BLaER1 (cell line): ENCODE measurements around the gene GINS2.

Experiments used
- H3K27ac ChIP-seq: shearing (Covaris generic); formaldehyde crosslinking; 2 replicates; pipeline ENCODE4 v1.8.1; 2022
- H3K27me3 ChIP-seq: shearing (Covaris generic); formaldehyde crosslinking; 2 replicates; pipeline ENCODE4 v1.8.1; 2022
- H3K36me3 ChIP-seq: shearing (Covaris generic); formaldehyde crosslinking; 2 replicates; pipeline ENCODE4 v1.8.1; 2022
- H3K4me1 ChIP-seq: shearing (Covaris generic); formaldehyde crosslinking; 2 replicates; pipeline ENCODE4 v1.8.1; 2022
- H3K4me2 ChIP-seq: shearing (Covaris generic); formaldehyde crosslinking; 2 replicates; pipeline ENCODE4 v1.8.1; 2022
- H3K4me3 ChIP-seq: shearing (Covaris generic); formaldehyde crosslinking; 2 replicates; pipeline ENCODE4 v1.8.1; 2022
- H3K9ac ChIP-seq: shearing (Covaris generic); formaldehyde crosslinking; 2 replicates; pipeline ENCODE4 v1.8.1; 2022
- H3K9me3 ChIP-seq: shearing (Covaris generic); formaldehyde crosslinking; 2 replicates; pipeline ENCODE4 v1.8.1; 2022
- H4K20me1 ChIP-seq: shearing (Covaris generic); formaldehyde crosslinking; 2 replicates; pipeline ENCODE4 v1.8.1; 2022
- Cebpa-rat ChIP-seq: shearing (Covaris generic); IDR thresholded peaks from 2 replicates; pipeline ENCODE4 v1.8.1; 2022

GINS2 gene

DNA sequence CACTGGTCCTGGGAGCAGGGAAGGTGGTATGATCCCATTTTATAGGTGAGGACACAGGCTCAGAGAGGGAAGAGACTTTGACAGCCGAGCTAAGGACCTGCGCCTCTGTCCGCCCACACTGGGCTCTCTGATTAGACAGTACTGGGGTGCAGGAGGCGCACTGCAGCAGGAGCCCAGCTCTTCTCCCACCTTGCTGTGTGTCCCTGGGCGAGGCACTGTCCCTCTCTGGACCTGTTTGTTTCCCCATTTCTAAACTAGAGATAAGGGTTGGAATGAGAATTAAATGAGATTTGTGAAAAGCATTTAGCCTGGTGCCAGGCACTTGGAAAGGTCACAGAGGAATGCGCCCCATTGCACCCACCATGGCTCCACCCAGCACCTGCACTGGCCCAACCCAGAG, 19.6 kb upstream of the GINS2 start:
- no peak overlapping the region for H3K4me2 ChIP-seq
- no peaks in the 10 kb centered on the region for H3K27me3 ChIP-seq
- H3K36me3 ChIP-seq, result peaks cover 58% of the 10 kb centered on the region
- no peaks in the 10 kb centered on the region for H3K4me1 ChIP-seq
- H4K20me1 ChIP-seq, result no peaks in the 10 kb centered on the region
- peaks cover 11% of the 10 kb centered on the region for H3K9me3 ChIP-seq
- H3K9ac ChIP-seq, result no peak overlapping the region
- TF ChIP-seq Cebpa-rat, result no peak
- no peak overlapping the region for H3K27ac ChIP-seq
- H3K4me3 ChIP-seq, result no peak overlapping the region

DNA sequence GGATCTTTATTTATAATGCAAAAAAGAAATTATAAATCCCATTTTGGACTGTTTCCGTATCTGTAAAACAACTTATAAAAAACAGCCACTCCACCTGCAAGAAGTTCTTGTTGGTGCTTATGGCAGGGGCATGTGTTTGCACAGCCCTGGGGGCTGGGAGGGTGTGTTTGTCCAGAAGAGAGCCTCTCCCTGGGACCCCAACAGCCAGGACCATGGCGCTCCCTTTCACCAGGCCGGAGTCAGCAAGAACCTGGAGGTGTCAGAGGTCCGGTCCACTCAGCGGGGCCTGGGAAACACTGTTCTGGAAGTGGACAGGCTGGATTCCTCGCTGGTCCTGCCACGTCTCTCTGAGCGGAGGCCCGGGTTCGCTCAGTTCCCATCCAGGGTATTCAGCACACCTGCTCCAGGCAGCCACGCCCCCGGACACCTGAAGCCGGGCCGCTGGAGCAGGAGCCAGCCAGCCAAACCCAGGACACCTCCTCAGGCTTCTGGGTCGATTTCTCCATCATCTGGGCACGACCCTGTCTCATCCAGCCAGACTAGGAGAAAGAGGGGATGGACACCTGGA, 18.9 kb upstream of the GINS2 start:
- Histone ChIP-seq H3K27ac (no peak overlapping the region), H3K4me2 (no peak overlapping the region), H3K4me1 (no peaks in the 10 kb centered on the region), H4K20me1 (no peaks in the 10 kb centered on the region), H3K9ac (no peak overlapping the region), H3K4me3 (no peak overlapping the region), H3K27me3 (no peaks in the 10 kb centered on the region), H3K9me3 (peaks cover 9% of the 10 kb centered on the region), H3K36me3 (peaks cover 53% of the 10 kb centered on the region)
- TF ChIP-seq Cebpa-rat, result no peak

DNA sequence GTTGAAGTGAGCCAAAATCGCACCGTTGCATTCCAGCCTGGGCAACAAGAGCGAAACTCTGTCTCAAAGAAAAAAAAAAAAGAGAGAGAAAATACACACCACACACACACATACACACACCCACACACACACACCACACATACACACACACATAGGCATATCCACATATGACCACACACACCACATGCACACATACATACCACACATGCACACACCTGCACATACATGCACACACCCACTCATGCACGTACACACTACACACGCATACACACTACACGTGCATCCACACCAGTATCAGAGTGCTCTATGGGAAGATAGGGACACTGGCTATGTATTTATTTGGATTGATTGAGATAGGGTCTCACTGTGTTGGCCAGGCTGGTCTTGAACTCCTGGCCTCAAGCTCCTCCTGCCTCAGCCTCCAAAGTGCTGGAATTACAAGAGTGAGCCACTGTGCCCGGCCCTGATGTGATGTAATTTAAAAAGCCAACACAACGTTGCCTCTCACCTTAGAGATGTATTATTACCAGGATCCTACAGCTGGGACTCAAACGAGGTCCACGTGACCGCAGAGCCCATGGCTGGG, 17.8 kb upstream of the GINS2 start:
- Histone ChIP-seq H3K9me3 (no peaks in the 10 kb centered on the region), H3K4me2 (no peak overlapping the region), H3K9ac (no peak overlapping the region), H4K20me1 (no peaks in the 10 kb centered on the region), H3K4me1 (no peaks in the 10 kb centered on the region), H3K27me3 (no peaks in the 10 kb centered on the region), H3K4me3 (no peak overlapping the region), H3K27ac (no peak overlapping the region), H3K36me3 (peaks cover 45% of the 10 kb centered on the region)
- TF ChIP-seq Cebpa-rat, result no peak

DNA sequence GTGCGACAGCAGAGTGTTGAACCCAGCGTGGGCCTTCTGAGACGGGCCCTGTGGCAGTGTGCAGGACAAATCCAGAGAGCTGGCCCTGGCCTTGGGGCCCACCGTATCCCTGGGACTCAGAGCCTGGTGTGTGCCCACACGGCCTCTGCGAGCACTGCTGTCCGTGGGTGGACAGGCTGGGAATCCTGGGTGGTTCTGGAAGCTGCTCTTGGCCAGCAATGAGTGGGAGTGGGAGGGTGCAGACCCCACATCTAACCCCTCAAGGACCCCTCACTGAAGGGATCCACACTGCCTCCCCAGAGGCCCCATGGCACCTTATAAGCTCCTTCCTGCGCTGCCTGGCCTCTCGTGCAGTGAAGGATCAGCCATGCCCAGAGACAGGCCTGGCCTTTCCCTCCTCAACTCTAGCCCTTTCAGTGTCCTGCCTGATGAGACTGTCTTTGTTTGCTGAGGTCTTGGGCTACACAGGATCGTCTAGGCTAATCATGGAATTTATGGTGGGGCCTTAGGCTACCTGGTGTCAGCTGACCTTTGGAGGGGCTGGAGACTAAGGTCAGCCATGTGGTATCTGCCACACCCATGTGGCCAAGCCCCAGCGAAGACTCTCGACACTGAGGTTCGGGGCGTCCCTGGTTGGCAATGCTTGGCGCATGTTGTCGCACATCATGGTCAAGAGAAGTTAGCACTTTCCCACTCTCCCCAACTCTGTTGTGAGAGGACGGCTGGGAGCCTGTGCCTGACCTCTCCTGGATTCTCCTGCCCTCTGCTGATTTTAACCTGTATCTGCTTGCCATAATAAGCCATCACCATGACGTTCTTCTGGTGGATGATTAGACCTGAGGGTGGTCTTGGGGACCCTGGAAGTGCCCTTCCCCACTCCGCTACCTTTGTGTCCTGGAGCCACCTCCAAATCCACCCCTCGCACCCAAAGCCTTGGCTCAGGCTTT, 16.4 kb upstream of the GINS2 start:
- no peaks in the 10 kb centered on the region for H3K9me3 ChIP-seq
- H4K20me1 ChIP-seq, result no peaks in the 10 kb centered on the region
- no peak overlapping the region for H3K4me3 ChIP-seq
- H3K4me2 ChIP-seq, result no peak overlapping the region
- no peaks in the 10 kb centered on the region for H3K27me3 ChIP-seq
- H3K4me1 ChIP-seq, result no peaks in the 10 kb centered on the region
- no peak for TF ChIP-seq Cebpa-rat
- no peak overlapping the region for H3K27ac ChIP-seq
- no peak overlapping the region for H3K9ac ChIP-seq
- H3K36me3 ChIP-seq, result peaks cover 38% of the 10 kb centered on the region

DNA sequence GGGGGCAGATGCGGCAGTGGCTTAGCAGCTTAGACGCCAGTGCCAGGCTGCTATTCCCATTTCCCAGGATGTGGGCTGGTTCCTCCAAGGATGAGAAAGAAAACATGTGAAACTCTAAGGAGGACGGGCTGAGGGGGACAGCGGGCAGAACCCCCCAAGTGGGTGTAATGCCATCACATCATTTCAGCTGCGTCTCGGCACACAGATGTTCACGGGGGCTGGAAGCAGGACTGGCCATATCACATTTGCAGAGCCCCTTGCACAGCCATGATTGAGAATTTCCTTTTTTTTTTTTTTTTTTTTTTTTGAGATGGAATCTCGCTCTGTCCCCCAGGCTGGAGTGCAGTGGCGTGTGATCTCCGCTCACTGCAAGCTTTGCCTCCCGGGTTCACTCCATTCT, 15.3 kb upstream of the GINS2 start:
- TF ChIP-seq Cebpa-rat, result no peak
- no peak overlapping the region for H3K9ac ChIP-seq
- H3K9me3 ChIP-seq, result no peaks in the 10 kb centered on the region
- peaks cover 30% of the 10 kb centered on the region; the same call in 1 of the 2 replicates for H3K36me3 ChIP-seq
- H3K4me3 ChIP-seq, result no peak overlapping the region
- H3K27ac ChIP-seq, result no peak overlapping the region
- no peaks in the 10 kb centered on the region for H4K20me1 ChIP-seq
- 0 out of 2 replicates have a peak, but pooled peaks cover 3% of the 10 kb centered on the region for H3K4me1 ChIP-seq
- H3K27me3 ChIP-seq, result no peaks in the 10 kb centered on the region
- no peak overlapping the region for H3K4me2 ChIP-seq

DNA sequence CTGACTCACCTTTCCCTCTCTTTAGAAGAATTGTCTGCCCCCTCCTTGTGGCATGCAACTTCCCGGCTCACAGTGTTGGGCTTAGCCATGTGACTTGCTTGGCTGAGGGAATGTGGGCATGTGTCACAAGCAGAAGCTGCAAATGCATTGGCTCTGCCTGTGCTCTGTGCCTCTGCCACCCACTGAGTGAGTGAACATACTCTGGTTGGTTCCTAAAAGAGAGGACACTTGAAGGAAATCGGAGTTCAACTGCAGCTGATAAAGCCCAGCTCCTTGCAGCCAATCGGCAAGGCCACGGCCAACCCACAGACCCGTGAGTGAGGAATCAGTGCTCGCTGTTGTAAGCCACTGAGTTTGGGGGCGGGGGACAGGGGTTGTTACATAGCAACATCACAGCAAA, 10.9 kb upstream of the GINS2 start:
- H3K9ac ChIP-seq, result no peak overlapping the region
- no peak overlapping the region for H3K4me3 ChIP-seq
- H3K9me3 ChIP-seq, result no peaks in the 10 kb centered on the region
- no peak overlapping the region for H3K27ac ChIP-seq
- peaks cover 4% of the 10 kb centered on the region; the same call in 1 of the 2 replicates for H3K36me3 ChIP-seq
- no peak for TF ChIP-seq Cebpa-rat
- H3K4me2 ChIP-seq, result no peak overlapping the region
- H3K4me1 ChIP-seq, result peaks cover 27% of the 10 kb centered on the region
- no peaks in the 10 kb centered on the region for H4K20me1 ChIP-seq
- no peaks in the 10 kb centered on the region for H3K27me3 ChIP-seq

DNA sequence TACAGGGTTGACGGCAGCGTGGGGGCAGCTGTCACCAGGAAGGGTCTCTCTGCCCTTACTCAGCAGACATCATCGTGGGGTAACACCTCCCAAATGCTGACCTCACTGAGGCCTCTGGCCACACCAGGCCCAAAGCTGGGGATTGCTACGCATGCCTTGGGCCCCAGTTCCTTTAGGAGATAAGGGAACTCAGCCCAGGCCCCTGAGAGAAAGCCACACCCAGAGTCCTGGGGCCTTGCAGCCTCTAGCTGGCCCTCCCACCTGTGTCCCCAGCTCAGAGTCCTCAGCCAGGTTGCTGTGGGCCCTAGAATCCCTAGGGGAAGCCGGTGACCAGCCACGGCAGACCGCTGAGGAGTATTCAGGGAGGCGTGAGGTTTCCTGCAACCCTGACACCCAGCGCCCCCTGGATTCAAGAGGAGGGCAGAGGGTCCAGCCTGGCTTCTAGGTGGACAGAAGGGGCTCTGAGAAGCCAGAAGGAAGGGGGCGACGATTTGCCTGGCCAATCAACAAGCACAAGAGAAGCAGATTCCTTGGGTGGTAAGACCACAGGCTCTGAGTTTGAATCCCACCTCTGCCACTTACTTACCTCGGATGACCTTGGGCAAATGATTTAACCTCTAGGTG, 10.3 kb upstream of the GINS2 start:
- TF ChIP-seq Cebpa-rat, result no peak
- Histone ChIP-seq H3K4me2 (no peak overlapping the region), H3K9me3 (no peaks in the 10 kb centered on the region), H3K27ac (no peak overlapping the region), H3K36me3 (peaks cover 4% of the 10 kb centered on the region; the same call in 1 of the 2 replicates), H3K4me3 (no peak overlapping the region), H3K27me3 (no peaks in the 10 kb centered on the region), H4K20me1 (no peaks in the 10 kb centered on the region), H3K4me1 (peaks cover 28% of the 10 kb centered on the region), H3K9ac (0 out of 2 replicates have a peak overlapping the region, but pooled peaks have one; percentile 24)

DNA sequence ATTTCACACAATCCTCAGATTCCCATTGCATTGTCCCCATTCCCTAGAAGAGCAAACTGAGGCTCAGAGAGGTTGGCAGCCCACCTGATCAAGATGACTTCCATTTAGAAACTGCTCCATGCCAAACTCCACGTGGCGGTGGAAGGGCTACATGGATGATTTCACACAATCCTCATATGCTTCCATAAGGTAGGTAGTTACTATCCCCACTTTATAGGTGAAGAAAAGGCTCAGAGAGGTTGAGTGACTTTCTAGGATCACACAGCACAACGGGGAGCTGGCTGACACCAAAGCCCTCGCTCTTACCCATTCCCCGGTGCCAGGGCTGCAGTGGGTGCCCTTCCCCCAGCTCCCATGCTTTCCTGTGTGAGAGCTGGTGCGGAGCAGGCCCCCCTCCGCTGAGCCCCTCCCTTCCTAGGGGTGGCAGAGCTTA, 9.7 kb upstream of the GINS2 start:
- peaks cover 28% of the 10 kb centered on the region for H3K4me1 ChIP-seq
- H3K36me3 ChIP-seq, result peaks cover 4% of the 10 kb centered on the region; the same call in 1 of the 2 replicates
- TF ChIP-seq Cebpa-rat, result no peak
- no peak overlapping the region for H3K9ac ChIP-seq
- H4K20me1 ChIP-seq, result no peaks in the 10 kb centered on the region
- H3K27ac ChIP-seq, result no peak overlapping the region
- H3K27me3 ChIP-seq, result no peaks in the 10 kb centered on the region
- H3K9me3 ChIP-seq, result no peaks in the 10 kb centered on the region
- no peak overlapping the region for H3K4me2 ChIP-seq
- no peak overlapping the region for H3K4me3 ChIP-seq

DNA sequence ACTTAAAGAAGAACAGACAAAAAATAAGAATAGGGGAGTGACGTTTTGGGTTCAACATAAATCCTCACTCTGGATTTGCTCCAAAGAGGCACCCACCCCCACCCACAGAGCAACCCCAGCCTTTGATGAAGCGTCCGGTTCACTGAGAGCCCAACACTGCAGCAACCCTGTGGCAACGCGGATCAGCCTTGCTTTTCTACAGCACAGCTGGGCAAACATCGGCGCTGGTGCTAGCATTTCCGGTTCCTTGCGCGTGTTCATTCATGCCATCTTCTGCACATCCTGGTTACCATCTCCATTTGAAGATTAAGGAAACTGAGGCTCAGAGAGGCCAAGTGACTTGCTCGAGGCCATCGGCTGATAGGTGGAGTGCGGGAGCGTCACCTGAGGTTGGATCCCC, 8.7 kb upstream of the GINS2 start:
- Histone ChIP-seq H3K36me3 (peaks cover 4% of the 10 kb centered on the region; the same call in 1 of the 2 replicates), H3K4me1 (peaks cover 28% of the 10 kb centered on the region), H4K20me1 (no peaks in the 10 kb centered on the region), H3K9me3 (no peaks in the 10 kb centered on the region), H3K27me3 (no peaks in the 10 kb centered on the region), H3K4me2 (no peak overlapping the region), H3K27ac (no peak overlapping the region), H3K4me3 (no peak overlapping the region), H3K9ac (no peak overlapping the region)
- no peak for TF ChIP-seq Cebpa-rat
